ENCODE measurements around the gene RAB35.

DNA sequence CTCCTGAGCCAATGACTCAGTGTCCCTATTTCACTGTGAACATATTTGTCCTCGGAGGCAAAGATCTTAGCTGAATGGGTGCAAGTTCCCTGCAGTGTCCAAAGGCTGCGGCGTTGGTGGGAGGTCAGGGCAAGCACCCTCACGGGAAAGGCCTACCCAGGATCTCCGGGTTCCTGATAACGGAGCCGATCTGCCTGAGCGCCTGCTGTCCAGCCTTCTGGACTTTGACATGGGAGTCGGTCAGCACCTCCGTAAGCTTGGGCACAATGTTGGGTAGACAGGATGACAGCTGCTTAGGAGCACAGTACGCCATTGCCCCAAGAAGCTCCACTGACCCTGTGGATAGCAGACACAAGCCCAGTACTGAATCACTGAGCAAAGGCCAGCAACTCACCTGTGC lies 31.5 kb upstream of the RAB35 start:
- TF ChIP-seq ZNF561 (tag by site-specific recombination; IDR thresholded peaks at IDR 0.05; ENCODE audit: borderline replicate concordance), result no peak
- no peak for TF ChIP-seq CTCF (tag by site-specific recombination; IDR thresholded peaks at IDR 0.05)
- TF ChIP-seq ZSCAN16 (tag by site-specific recombination; IDR thresholded peaks at IDR 0.05), result no peak
- no peak for TF ChIP-seq ZNF785 (tag by site-specific recombination; IDR thresholded peaks at IDR 0.05)
- TF ChIP-seq REST (tag by site-specific recombination; IDR thresholded peaks at IDR 0.05), result no peak
- no peak for TF ChIP-seq ZNF558 (tag by site-specific recombination; IDR thresholded peaks at IDR 0.05)
- TF ChIP-seq, protein P1, sequence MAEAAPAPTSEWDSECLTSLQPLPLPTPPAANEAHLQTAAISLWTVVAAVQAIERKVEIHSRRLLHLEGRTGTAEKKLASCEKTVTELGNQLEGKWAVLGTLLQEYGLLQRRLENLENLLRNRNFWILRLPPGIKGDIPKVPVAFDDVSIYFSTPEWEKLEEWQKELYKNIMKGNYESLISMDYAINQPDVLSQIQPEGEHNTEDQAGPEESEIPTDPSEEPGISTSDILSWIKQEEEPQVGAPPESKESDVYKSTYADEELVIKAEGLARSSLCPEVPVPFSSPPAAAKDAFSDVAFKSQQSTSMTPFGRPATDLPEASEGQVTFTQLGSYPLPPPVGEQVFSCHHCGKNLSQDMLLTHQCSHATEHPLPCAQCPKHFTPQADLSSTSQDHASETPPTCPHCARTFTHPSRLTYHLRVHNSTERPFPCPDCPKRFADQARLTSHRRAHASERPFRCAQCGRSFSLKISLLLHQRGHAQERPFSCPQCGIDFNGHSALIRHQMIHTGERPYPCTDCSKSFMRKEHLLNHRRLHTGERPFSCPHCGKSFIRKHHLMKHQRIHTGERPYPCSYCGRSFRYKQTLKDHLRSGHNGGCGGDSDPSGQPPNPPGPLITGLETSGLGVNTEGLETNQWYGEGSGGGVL (tag by site-specific recombination; IDR thresholded peaks at IDR 0.05), result no peak
- TF ChIP-seq ZNF132 (tag by site-specific recombination; IDR thresholded peaks at IDR 0.05; ENCODE audit: borderline replicate concordance), result no peak
- no peak for TF ChIP-seq PBX3 (CRISPR knock-in tag; IDR thresholded peaks at IDR 0.05)
- TF ChIP-seq SALL2 (tag by site-specific recombination; IDR thresholded peaks at IDR 0.05; ENCODE audit: borderline replicate concordance), result no peak

All from HEK293 (cell line).